GM12865 (cell line): ENCODE results near the gene VAPA.

ENCODE experiments used
- DNase-seq: peaks from one replicate; pipeline ENCODE4 v3.0.0; 2010; ENCODE audit warnings: low read depth
- H3K4me3 ChIP-seq: 2 replicates; pipeline ENCODE4 v1.5.1; 2011; ENCODE audit warnings: mild to moderate bottlenecking, low read depth, low read length, control low read depth
- CTCF ChIP-seq: IDR thresholded peaks from 2 replicates; pipeline ENCODE4 v1.5.1; 2011; ENCODE audit warnings: low read length, control low read depth, low read depth, inconsistent platforms; ENCODE audit not compliant: insufficient read depth; ENCODE audit errors: missing control alignments

Gene VAPA

DNA sequence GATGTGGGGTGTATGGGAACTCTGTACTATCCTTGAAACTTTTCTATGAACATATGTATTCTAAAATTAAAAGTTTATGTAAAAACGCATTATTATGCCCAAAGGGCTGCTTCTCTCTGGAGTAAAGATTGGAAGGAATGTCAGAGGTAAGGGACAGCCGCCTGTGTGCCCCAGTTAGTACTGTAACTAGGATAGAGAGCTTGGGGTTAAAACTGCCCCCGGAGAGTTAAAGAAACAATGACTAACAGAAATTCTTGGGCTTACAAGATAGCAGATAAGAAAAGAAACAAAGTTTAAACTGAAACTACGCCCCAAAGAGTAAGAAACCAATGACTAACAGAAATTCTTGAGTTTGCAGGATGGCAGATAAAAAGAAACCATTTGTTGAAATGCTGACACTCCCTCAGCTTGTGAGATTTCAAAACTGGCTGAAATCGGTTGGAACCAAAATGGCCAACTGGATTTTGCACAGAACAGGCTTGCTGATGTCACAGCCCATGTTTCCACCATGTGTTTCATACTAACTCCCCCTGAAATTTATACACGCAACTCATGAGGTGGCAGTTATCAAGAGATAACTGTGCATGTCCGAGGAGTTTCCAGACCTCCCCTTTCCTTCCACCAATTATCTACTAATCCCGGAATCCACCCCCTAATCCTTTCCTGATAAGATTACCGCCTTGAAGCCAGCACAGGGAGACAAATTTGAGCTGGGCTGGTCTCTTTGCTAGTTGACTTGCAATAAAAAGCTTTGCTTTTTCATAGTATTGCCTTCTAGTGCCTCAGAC, 36.8 kb upstream of the VAPA start:
- H3K4me3 ChIP-seq = no peak overlapping the region
- peak; percentile 26 for DNase-seq
- TF ChIP-seq CTCF = no peak

GRCh38 chr18:9877655-9878014, 36.2 kb upstream of the VAPA start:
- no peak for DNase-seq
- no peak for TF ChIP-seq CTCF
- H3K4me3 ChIP-seq = no peak overlapping the region

DNA sequence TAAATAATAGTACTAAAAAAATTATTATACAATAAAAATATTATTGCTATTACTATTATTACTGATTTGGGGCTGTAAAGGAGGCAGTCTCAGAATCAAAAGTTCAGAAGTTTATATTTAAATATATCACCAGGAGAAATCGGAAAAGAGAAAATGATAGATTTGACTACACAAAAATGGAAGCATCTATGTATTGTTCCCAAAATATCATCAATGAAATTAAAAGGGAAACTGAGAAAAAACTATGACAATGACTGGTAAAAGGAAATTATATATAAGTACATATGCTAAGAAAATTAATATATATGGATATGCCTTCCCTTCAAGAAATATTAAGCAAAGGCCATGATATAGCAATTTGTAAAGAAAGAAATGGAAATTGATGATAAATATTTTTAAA, 35.7 kb upstream of the VAPA start:
- no peak overlapping the region for H3K4me3 ChIP-seq
- TF ChIP-seq CTCF = no peak
- no peak for DNase-seq

DNA sequence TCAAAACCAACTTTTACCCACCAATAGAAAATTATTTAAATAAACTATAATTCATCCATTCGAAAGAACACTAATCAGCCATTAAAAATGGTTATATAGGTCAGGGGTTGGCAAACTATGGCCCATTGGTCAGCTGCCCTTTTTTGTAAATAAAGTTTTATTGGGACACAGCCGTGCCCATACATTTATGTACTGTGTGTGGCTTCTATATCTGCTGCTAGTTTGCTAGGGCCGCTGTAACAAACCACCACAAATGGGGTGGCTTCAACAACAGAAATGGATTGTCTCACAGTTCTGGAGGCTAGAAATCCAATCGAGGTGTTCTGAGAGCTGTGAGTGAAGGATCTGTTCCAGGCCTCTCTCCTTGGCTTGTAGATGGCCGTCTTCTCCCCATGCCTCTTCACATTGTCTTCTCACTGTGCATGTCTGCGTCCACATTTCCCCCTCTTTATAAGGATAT, 35.0 kb upstream of the VAPA start:
- H3K4me3 ChIP-seq = no peak overlapping the region
- TF ChIP-seq CTCF = no peak
- DNase-seq = no peak

- no peak for DNase-seq
- no peak overlapping the region for H3K4me3 ChIP-seq
- no peak for TF ChIP-seq CTCF
Observed at GRCh38 chr18:9884090-9884489, 29.7 kb upstream of the VAPA start.

GRCh38 chr18:9884532-9885140, 29.2 kb upstream of the VAPA start:
- DNase-seq = no peak
- TF ChIP-seq CTCF = no peak
- no peak overlapping the region for H3K4me3 ChIP-seq
